OCI-LY3 (cell line): ENCODE results near the gene TMEM250.

Experiments used
- CTCF ChIP-seq: fragments of 200-600, 300-600 bp; sonication (generic); IDR thresholded peaks from 2 replicates; pipeline ENCODE4 v1.5.1; 2014; ENCODE audit warnings: antibody characterized with exemption, low read length, low read depth
- EZH2phosphoT487 ChIP-seq: fragments of 200-600 bp; shearing (Covaris generic); IDR thresholded peaks from 2 replicates; pipeline ENCODE4 v1.6.1; 2018; ENCODE audit warnings: antibody characterized with exemption, mixed run types, low read depth

- TF ChIP-seq CTCF (no peak), EZH2phosphoT487 (no peak)
Measured at GRCh38 chr9:136090056-136090735, 28.5 kb downstream of the TMEM250 start.
